ENCODE data around the gene TRIM27. TPM values are rescaled to one million over a fixed set of nuclear protein-coding genes. Genes with fewer than 3 reads are reported as not detected.
"Not testable (repeated sequence)": the region's sequence is repeated elsewhere in the genome, so short reads cannot be mapped to it uniquely, and the experiment has no call there.

TRIM27 gene
- polyA plus RNA-seq, 6 donors from 2014 or later, result 39.8 to 67.0 (median 54.1) TPM

DNA sequence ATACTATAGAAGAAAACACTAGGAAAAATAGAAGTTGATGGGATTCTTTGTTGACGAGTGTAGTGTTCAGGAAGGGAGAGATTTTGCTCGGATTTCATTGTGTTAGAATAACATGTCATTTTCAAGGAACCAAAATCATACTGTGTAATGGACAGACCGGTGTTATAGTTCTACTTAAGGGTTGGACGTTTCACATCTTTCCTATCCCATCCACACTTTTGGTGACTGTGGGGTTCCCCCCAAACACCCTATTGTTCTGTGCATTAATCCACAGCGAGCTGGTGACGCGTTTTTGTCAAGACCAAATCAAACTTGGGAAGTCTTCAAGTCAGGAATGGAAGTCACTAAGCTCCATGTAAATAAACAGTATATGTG lies 43.3 kb downstream of the TRIM27 start:
- peak overlapping the region; percentile 59 to 93 (median 80) for H3K4me3 Mint-ChIP-seq
- no peak for DNase-seq
- peaks cover 14 to 22% (median 20%) of the 10 kb centered on the region in 3 donors for H3K4me1 Mint-ChIP-seq
- no peak for ATAC-seq (ENCODE audit: low read depth in 2 of 2)
- peaks cover 0 to 25% (median 10%) of the 10 kb centered on the region in 7 donors for H3K9me3 Mint-ChIP-seq
- H3K36me3 Mint-ChIP-seq, result peaks cover 0 to 8% of the 10 kb centered on the region in 2 donors
- peaks cover 48 to 70% (median 48%) of the 10 kb centered on the region in 3 donors for H3K27me3 Mint-ChIP-seq
- H3K27ac Mint-ChIP-seq, result peak overlapping the region in 3 of 6 donors; percentile 8 to 94 (median 93)

DNA sequence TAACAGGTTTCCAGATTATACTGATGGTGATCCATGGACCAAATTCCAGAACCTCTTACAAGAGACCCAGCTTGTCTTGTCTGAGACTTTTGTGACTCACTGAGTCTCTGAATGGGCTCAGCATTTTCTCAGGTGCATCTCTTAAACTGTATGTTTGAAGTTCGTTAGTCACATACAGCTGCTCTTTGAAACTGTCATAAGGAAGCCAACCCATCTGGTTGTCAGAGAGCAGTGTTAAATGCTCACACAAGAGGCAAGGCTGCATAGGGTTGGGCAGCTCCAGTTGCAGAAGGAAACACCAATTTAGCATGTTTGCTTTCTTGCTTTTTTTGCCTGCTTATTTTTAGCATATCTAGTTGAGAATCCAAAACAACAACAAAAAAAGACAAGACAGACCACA lies 47.1 kb downstream of the TRIM27 start:
- ATAC-seq (ENCODE audit: low read depth in 2 of 2) (no peak), DNase-seq (no peak)
- peaks cover 48 to 62% (median 53%) of the 10 kb centered on the region in 3 donors for H3K27me3 Mint-ChIP-seq

DNA sequence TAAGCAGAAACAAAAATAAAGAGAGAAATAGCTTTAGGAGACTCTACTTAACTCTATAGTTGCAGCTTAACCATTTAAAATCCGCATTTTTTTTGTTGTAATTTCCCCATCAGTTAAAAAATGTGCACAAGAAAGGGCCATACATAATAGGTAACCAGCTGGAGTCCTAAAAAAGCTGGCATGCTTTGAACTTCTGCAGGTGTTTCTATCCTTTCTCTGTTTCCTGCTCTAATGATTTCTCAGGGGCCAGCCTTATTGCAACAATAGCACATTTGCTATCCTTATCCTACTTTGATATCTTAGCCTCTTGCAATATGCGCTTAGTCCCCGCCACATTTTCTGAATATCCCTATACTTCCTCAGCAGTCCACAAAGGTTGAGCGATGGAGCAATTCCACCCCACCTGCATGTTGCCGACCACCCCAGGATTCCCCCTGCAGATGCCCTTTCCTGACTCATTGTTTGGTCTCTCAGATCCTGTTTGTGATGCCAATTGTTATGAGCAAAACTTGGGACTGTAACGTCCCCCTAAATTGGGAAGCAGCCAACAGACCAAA lies 48.5 kb downstream of the TRIM27 start:
- Mint-ChIP-seq H3K27ac (no peak overlapping the region), H3K36me3 (peaks cover 0 to 4% of the 10 kb centered on the region in 2 donors), H3K4me3 (no peak overlapping the region), H3K27me3 (peaks cover 36 to 47% (median 39%) of the 10 kb centered on the region in 3 donors), H3K4me1 (no peaks in the 10 kb centered on the region), H3K9me3 (peaks cover 0 to 2% (median 0%) of the 10 kb centered on the region in 7 donors)
- DNase-seq (no peak), ATAC-seq (ENCODE audit: low read depth in 2 of 2) (no peak)

More for the DNA sequence above, 47.1 kb downstream of the TRIM27 start:
- no peak overlapping the region for H3K4me3 Mint-ChIP-seq
- no peak overlapping the region for H3K27ac Mint-ChIP-seq
- peaks cover 4 to 8% of the 10 kb centered on the region in 2 donors for H3K36me3 Mint-ChIP-seq
- peaks cover 9 to 11% (median 11%) of the 10 kb centered on the region in 3 donors for H3K4me1 Mint-ChIP-seq
- peaks cover 0 to 13% (median 0%) of the 10 kb centered on the region in 7 donors for H3K9me3 Mint-ChIP-seq

DNA sequence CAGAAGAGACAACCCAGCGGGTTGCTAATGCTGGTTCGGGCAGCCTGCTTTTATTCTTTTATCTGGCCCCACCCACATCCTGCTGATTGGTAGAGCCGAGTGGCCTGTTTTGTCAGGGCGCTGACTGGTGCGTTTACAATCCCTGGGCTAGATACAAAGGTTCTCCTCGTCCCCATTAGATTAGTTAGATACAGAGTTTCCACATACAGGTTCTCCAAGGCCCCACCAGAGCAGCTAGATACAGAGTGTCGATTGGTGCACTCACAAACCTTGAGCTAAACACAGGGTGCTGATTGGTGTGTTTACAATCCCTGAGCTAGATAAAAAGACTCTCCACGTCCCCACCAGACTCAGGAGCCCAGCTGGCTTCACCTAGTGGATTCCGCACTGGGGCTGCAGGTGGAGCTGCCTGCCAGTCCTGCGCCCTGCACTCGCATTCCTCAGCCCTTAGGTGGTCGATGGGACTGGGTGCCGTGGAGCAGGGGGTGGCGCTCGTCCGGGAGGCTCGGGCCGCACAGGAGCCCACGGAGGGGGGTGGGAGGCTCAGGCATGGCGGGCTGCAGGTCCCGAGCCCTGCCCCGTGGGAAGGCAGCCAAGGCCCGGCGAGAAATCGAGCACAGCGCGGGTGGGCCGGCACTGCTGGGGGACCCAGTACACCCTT lies 51.5 kb downstream of the TRIM27 start:
- Mint-ChIP-seq H3K27me3 (peaks cover 16 to 21% (median 21%) of the 10 kb centered on the region in 3 donors), H3K4me3 (peak overlapping the region in 1 of 8 donors; percentile 29)
- H3K27ac Mint-ChIP-seq; ATAC-seq (ENCODE audit: low read depth in 2 of 2); H3K36me3 Mint-ChIP-seq; DNase-seq; H3K9me3 Mint-ChIP-seq; H3K4me1 Mint-ChIP-seq: not testable (repeated sequence)

DNA sequence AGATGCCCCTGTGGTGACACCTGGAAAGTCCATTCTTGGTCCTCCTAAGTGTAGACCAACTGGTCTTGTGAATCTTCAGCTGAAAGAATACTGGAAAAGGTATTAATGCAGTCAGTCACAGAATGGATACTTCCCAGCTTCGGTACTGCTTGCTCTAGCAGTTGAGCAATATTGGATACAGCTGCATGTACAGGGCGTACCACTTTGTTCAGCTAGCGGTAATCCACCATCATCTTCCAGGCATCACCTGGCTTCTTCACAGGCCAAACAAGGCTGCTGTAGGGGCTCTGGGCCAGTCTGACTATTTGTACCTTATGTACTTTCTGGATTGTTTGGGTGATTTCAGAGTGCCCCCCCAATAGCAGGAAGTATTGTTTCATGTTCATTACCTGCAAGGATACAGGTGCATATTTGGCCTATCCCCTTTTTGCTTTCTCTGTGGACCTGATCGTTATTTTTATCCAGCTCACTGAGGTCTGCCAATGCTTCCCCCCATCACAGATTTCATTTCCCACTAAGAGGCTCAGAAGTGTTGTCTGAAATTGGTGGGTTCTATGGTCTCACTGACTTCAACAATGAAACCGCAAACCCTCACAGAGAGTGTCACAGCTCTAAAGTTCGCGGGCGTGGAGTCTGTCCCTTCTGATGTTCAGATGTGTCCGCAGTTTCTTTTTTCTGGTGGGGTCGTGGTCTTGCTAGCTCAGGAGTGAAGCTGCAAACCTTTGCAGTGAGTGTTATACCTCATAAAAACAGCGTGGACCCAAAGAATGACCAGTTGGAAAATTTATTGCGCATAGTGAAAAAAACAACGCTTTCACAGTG lies 52.2 kb downstream of the TRIM27 start:
- no peak for ATAC-seq (ENCODE audit: low read depth in 2 of 2)
- H3K4me1 Mint-ChIP-seq, result peaks cover 0 to 5% (median 0%) of the 10 kb centered on the region in 3 donors

DNA sequence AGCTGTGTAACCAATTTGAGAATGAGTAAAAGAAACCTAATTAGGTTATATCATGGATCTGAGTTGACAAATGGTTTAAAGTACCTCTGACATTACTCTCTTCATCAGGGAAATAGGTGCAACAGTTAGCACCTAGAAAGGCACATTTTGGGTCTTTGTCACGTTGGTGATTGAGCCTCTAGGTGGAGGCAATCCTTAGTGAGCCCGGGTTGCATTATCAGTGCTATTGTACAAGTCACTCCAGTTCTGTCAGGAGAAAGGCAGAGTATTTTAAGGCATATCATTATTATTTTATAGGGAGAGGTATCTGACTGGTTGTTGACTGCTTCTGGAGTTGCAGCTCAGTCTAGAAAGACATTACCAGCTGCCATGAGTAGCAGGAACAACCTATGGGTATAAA lies 54.9 kb downstream of the TRIM27 start:
- Mint-ChIP-seq H3K9me3 (peaks cover 0 to 17% (median 9%) of the 10 kb centered on the region in 7 donors), H3K4me3 (peak overlapping the region in 1 of 8 donors; percentile 94), H3K27ac (no peak overlapping the region), H3K36me3 (peaks cover under 1 to 2% of the 10 kb centered on the region in 2 donors), H3K27me3 (peaks cover 0 to 4% (median under 1%) of the 10 kb centered on the region in 3 donors), H3K4me1 (peaks cover 8 to 27% (median 10%) of the 10 kb centered on the region in 3 donors)
- no peak for DNase-seq
- no peak for ATAC-seq (ENCODE audit: low read depth in 2 of 2)

More for the DNA sequence above, 52.2 kb downstream of the TRIM27 start:
- no peak for DNase-seq
- peaks cover 0 to 4% of the 10 kb centered on the region in 2 donors for H3K36me3 Mint-ChIP-seq
- H3K4me3 Mint-ChIP-seq, result no peak overlapping the region
- peaks cover 15 to 21% (median 19%) of the 10 kb centered on the region in 3 donors for H3K27me3 Mint-ChIP-seq
- no peak overlapping the region for H3K27ac Mint-ChIP-seq
- no peaks in the 10 kb centered on the region for H3K9me3 Mint-ChIP-seq

DNA sequence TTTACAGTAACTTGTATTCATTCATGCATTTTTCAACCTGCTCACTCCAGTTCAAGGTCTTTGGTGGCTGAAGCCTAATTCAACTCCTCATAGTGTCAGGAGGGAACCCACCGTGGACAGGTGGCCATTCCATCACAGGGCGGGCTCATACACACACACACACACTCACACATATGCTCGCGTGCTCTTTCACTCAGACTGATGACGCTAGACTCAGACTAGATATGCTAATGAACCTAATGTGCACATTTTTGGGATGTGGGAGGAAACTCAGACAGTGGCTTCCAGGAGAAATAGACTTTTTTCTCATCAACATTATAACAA lies 56.7 kb downstream of the TRIM27 start:
- peaks cover 21 to 41% (median 24%) of the 10 kb centered on the region in 3 donors for H3K4me1 Mint-ChIP-seq
- peak overlapping the region; percentile 85 to 95 (median 92) for H3K4me3 Mint-ChIP-seq
- H3K27ac Mint-ChIP-seq, result peak overlapping the region in 5 of 6 donors; percentile 12 to 89 (median 65)
- ATAC-seq (ENCODE audit: low read depth in 2 of 2), result peak; percentile 23
- H3K27me3 Mint-ChIP-seq, result peaks cover 0 to 12% (median 10%) of the 10 kb centered on the region in 3 donors
- no peak for DNase-seq
- H3K36me3 Mint-ChIP-seq, result peaks cover 9 to 19% of the 10 kb centered on the region in 2 donors
- H3K9me3 Mint-ChIP-seq, result peaks cover 7 to 35% (median 24%) of the 10 kb centered on the region in 7 donors

DNA sequence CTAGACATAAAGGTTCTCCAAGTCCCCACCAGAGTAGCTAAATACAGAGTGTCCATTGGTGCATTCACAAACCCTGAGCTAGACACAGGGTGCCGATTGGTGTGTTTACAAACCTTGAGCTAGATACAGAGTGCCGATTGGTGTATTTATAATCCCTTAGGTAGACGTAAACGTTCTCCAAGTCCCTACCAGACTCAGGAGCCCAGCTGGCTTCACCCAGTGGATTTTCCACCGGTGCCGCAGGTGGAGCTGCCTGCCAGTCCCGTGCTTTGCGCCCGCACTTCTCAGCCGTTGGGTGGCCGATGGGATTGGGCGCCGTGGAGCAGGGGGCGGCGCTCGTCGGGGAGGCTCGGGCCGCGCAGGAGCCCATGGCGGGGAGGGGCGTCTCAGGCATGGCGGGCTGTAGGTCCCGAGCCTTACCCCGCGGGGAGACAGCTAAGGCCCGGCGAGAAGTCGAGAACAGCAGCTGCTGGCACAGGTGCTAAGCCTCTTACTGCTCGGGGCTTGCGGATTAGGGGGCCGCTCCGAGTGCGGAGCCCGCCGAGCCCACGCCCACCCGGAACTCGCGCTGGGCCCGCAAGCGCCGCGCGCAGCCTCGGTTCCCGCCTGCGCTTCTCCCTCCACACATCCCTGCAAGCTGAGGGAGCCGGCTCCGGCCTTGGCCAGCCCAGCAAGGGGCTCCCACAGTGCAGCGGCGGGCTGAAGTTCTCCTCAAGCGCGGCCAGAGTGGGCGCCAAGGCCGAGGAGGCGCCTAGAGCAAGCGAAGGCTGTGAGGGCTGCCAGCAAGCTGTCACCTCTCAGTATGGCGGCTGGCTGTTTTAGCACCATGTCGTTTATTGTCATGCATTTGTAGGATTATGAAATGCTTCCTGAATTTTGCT lies 57.3 kb downstream of the TRIM27 start:
- peak overlapping the region; percentile 85 to 95 (median 92) for H3K4me3 Mint-ChIP-seq
- DNase-seq (peak; percentile 74), ATAC-seq (ENCODE audit: low read depth in 2 of 2) (peak; percentile 68 to 72)
- H3K27ac Mint-ChIP-seq, result peak overlapping the region; percentile 51 to 89 (median 75)
- H3K27me3 Mint-ChIP-seq, result peaks cover 0 to 12% (median 10%) of the 10 kb centered on the region in 3 donors
- peaks cover 7 to 35% (median 24%) of the 10 kb centered on the region in 7 donors for H3K9me3 Mint-ChIP-seq
- peaks cover 21 to 42% (median 24%) of the 10 kb centered on the region in 3 donors for H3K4me1 Mint-ChIP-seq
- peaks cover 9 to 19% of the 10 kb centered on the region in 2 donors for H3K36me3 Mint-ChIP-seq

DNA sequence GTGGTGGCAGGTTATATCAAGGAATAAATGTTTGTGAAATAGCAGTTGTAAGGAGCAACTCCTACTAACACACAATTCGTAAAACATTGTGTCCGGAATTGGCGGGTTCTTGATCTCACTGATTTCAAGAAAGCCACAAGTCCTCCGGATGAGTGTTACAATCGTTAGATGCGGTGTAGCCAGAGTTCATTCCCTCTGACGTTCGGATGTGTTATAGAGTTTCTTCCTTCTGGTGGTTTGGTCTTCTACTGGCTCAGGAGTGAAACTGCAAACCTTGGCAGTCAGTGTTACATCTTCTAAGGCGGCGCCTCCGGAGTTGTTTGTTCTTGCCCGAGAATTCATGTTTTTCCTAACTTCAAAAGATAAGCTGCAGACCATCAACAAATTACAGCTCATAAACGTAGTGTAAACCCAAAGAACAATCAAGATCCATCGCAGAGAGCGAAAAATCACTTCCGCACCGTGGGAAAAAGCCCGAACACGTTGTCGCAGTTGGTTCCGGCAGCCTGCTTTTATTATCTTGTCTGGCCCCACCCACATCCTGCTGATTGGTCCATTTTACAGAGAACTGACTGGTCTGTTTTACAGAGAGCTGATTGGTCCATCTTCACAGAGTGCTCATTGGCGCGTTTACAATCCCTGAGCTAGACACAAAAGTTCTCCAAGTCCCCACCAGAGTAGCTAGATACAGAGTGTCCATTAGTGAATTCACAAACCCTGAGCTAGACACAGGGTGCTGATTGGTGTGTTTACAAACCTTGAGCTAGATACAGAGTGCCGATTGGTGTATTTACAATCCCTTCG lies 58.2 kb downstream of the TRIM27 start:
- Mint-ChIP-seq H3K27ac (peak overlapping the region in 5 of 6 donors; percentile 51 to 85 (median 80)), H3K9me3 (peaks cover 7 to 35% (median 26%) of the 10 kb centered on the region in 7 donors), H3K4me3 (peak overlapping the region; percentile 85 to 95 (median 92)), H3K27me3 (peaks cover 0 to 12% (median 10%) of the 10 kb centered on the region in 3 donors), H3K4me1 (peaks cover 21 to 47% (median 24%) of the 10 kb centered on the region in 3 donors), H3K36me3 (peaks cover 9 to 19% of the 10 kb centered on the region in 2 donors)
- ATAC-seq (ENCODE audit: low read depth in 2 of 2) (peak in 1 of 2 donors; percentile 8), DNase-seq (peak; percentile 25)

DNA sequence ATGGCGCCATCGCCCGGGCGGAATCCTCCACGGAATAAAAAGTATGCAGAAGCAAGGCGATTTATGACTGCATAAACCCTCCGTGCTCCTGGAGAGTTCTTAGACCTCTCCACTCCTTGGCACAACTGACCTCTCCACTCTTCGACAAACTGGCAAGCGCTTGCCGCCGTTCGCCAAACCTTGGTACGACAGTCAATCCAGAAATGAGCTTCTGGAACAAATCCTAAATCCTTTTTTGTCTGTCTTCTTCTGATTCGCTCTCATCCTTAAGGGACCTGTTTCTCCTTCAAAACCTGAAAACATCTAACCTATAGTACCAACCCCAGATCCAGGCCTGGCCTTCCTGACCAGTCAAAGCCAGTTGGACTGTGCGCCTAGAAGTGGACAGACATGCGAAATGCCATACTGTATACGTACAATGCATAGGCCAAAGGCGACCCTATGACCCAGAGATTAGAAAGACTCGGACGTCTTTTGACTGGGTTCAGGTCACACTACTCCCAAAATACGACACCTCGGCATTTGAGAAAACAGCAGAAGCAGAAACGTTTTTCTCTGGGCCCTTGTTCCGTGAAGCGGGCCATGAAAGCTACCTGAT lies 59.4 kb downstream of the TRIM27 start:
- peaks cover 7 to 35% (median 26%) of the 10 kb centered on the region in 7 donors for H3K9me3 Mint-ChIP-seq
- H3K4me3 Mint-ChIP-seq, result peak overlapping the region; percentile 90 to 96 (median 94)
- ATAC-seq (ENCODE audit: low read depth in 2 of 2) (no peak), DNase-seq (no peak)
- H3K36me3 Mint-ChIP-seq, result peaks cover 9 to 19% of the 10 kb centered on the region in 2 donors
- H3K27me3 Mint-ChIP-seq, result peaks cover 0 to 12% (median 10%) of the 10 kb centered on the region in 3 donors
- peaks cover 21 to 47% (median 24%) of the 10 kb centered on the region in 3 donors for H3K4me1 Mint-ChIP-seq
- peak overlapping the region in 5 of 6 donors; percentile 80 to 100 (median 99) for H3K27ac Mint-ChIP-seq

DNA sequence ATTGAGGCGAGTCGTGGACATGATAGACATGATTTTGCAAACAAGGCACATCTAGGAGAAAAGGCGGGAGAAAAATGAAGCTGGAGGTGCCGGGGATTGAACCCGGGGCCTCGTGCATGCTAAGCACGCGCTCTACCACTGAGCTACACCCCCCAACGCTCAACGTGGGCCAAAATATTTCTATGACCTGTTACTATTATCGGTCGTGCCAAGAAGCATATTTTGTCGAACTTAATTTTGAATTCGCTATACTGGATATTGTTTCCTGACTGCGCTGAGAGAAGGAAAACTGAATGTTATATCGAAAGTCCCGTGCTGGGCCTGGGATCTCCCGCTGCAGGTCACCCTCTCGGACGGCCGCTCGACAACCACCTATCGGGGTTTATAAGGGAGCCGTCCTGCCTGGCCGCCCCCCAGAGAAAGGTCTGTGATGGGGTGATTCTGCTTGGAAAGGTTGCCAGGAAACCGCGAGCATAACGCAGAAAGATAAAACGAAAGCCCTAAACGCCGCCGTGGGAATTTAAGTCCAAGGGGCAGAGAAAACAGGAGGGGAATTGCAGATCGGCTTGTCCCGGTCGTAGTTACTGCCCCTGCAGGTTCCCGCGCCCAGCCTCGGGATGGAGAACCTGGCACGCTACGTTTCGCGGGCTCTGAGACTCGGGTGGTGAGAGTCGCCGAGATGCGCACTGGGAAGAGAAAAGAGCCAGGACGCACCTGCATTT lies 60.0 kb downstream of the TRIM27 start:
- Mint-ChIP-seq H3K9me3 (peaks cover 7 to 35% (median 26%) of the 10 kb centered on the region in 7 donors), H3K4me1 (peaks cover 21 to 47% (median 24%) of the 10 kb centered on the region in 3 donors), H3K4me3 (peak overlapping the region; percentile 90 to 96 (median 94)), H3K27me3 (peaks cover 0 to 12% (median 7%) of the 10 kb centered on the region in 3 donors), H3K27ac (peak overlapping the region; percentile 69 to 100 (median 99)), H3K36me3 (peaks cover 9 to 19% of the 10 kb centered on the region in 2 donors)
- peak; percentile 34 to 38 for ATAC-seq (ENCODE audit: low read depth in 2 of 2)
- DNase-seq, result peak; percentile 70

Data from naive B cell (primary cell).